ENCODE measurements around the gene LY6G6D. TPM values are rescaled to one million over a fixed set of nuclear protein-coding genes. Genes with fewer than 3 reads are reported as not detected.
A peak's percentile ranks its signal among the peaks of the same experiment; 100 is the strongest.

LY6G6D gene
- total RNA-seq = not detected

- no peak within 1 kb of the TSS for H3K4me3 ChIP-seq (ENCODE audit: low read length in 3 of 3)
- peaks cover 0 to 5% (median 0%) of the 10 kb centered on the region in 3 donors for H3K4me1 ChIP-seq (ENCODE audit: control insufficient read depth in 3 of 3, insufficient read depth in 3 of 3, low read length in 3 of 3)
- peaks cover 0 to 5% (median 0%) of the 10 kb centered on the region in 3 donors for H3K27me3 ChIP-seq (ENCODE audit: control insufficient read depth in 3 of 3, insufficient read depth in 3 of 3, low read length in 3 of 3)
- no peak within 1 kb of the TSS for H3K9ac ChIP-seq (ENCODE audit: low read depth in 1 of 3, low read length in 3 of 3)
- H3K36me3 ChIP-seq (ENCODE audit: control insufficient read depth in 3 of 3, insufficient read depth in 3 of 3, low read length in 3 of 3) = no peaks in the 10 kb centered on the region
- H3K9me3 ChIP-seq (ENCODE audit: control insufficient read depth in 3 of 3, low read length in 3 of 3) = no peaks in the 10 kb centered on the region
- no peak within 1 kb of the TSS for H3K27ac ChIP-seq (ENCODE audit: low read depth, low read length)
Measured at GRCh38 chr6:31715022-31715958, at the start of gene LY6G6D. Gene LY6G6D (plus strand): TSS chr6:31715348. CDS start chr6:31715356, 8 bp downstream.

GRCh38 chr6:31665501-31666336 is 49.4 kb upstream of the LY6G6D start, which contains the start of gene CSNK2B:
Gene CSNK2B (plus strand): TSS chr6:31666080. CDS start chr6:31666832, 752 bp downstream.
- Histone ChIP-seq H3K9ac (ENCODE audit: low read depth in 1 of 3, low read length in 3 of 3) (peak within 1 kb of the TSS; percentile 97 to 98 (median 98)), H3K27ac (ENCODE audit: low read depth, low read length) (peak within 1 kb of the TSS; percentile 95), H3K27me3 (ENCODE audit: control insufficient read depth in 3 of 3, insufficient read depth in 3 of 3, low read length in 3 of 3) (no peaks in the 10 kb centered on the region), H3K9me3 (ENCODE audit: control insufficient read depth in 3 of 3, low read length in 3 of 3) (no peaks in the 10 kb centered on the region), H3K36me3 (ENCODE audit: control insufficient read depth in 3 of 3, insufficient read depth in 3 of 3, low read length in 3 of 3) (peaks cover 45 to 56% (median 50%) of the 10 kb centered on the region in 3 donors), H3K4me3 (ENCODE audit: low read length in 3 of 3) (peak within 1 kb of the TSS; percentile 94 to 98 (median 97)), H3K4me1 (ENCODE audit: control insufficient read depth in 3 of 3, insufficient read depth in 3 of 3, low read length in 3 of 3) (peaks cover 32 to 60% (median 43%) of the 10 kb centered on the region in 3 donors)

GRCh38 chr6:31666337-31666965 is 48.7 kb upstream of the LY6G6D start:
- Histone ChIP-seq H3K4me1 (ENCODE audit: control insufficient read depth in 3 of 3, insufficient read depth in 3 of 3, low read length in 3 of 3) (peaks cover 28 to 54% (median 39%) of the 10 kb centered on the region in 3 donors), H3K9ac (ENCODE audit: low read depth in 1 of 3, low read length in 3 of 3) (peak overlapping the region; percentile 92 to 98 (median 96)), H3K9me3 (ENCODE audit: control insufficient read depth in 3 of 3, low read length in 3 of 3) (no peaks in the 10 kb centered on the region), H3K36me3 (ENCODE audit: control insufficient read depth in 3 of 3, insufficient read depth in 3 of 3, low read length in 3 of 3) (peaks cover 52 to 63% (median 57%) of the 10 kb centered on the region in 3 donors), H3K27ac (ENCODE audit: low read depth, low read length) (peak overlapping the region; percentile 95), H3K4me3 (ENCODE audit: low read length in 3 of 3) (peak overlapping the region; percentile 94 to 98 (median 95)), H3K27me3 (ENCODE audit: control insufficient read depth in 3 of 3, insufficient read depth in 3 of 3, low read length in 3 of 3) (no peaks in the 10 kb centered on the region)

DNA sequence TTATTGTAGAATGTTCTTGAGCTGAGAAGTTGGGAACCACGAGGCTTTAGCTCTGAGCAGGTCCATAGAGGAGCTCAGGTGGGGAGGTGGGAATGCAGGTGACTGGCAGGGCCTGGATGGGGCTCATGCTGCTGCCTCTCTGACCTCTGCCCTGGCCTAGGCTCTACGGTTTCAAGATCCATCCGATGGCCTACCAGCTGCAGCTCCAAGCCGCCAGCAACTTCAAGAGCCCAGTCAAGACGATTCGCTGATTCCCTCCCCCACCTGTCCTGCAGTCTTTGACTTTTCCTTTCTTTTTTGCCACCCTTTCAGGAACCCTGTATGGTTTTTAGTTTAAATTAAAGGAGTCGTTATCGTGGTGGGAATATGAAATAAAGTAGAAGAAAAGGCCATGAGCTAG is 45.5 kb upstream of the LY6G6D start, which contains the start of gene LY6G5B:
LY6G5B (plus strand) TSS at position 301 of the 400 bp plus-strand sequence. CDS start 975 bp downstream, outside the sequence.
- no peak within 1 kb of the TSS for H3K4me3 ChIP-seq (ENCODE audit: low read length in 3 of 3)
- no peaks in the 10 kb centered on the region for H3K9me3 ChIP-seq (ENCODE audit: control insufficient read depth in 3 of 3, low read length in 3 of 3)
- peaks cover 57 to 69% (median 59%) of the 10 kb centered on the region in 3 donors for H3K36me3 ChIP-seq (ENCODE audit: control insufficient read depth in 3 of 3, insufficient read depth in 3 of 3, low read length in 3 of 3)
- no peaks in the 10 kb centered on the region for H3K27me3 ChIP-seq (ENCODE audit: control insufficient read depth in 3 of 3, insufficient read depth in 3 of 3, low read length in 3 of 3)
- H3K4me1 ChIP-seq (ENCODE audit: control insufficient read depth in 3 of 3, insufficient read depth in 3 of 3, low read length in 3 of 3) = peaks cover 10 to 32% (median 13%) of the 10 kb centered on the region in 3 donors
- H3K27ac ChIP-seq (ENCODE audit: low read depth, low read length) = no peak within 1 kb of the TSS
- no peak within 1 kb of the TSS for H3K9ac ChIP-seq (ENCODE audit: low read depth in 1 of 3, low read length in 3 of 3)

GRCh38 chr6:31676322-31676903 is 38.7 kb upstream of the LY6G6D start:
- no peaks in the 10 kb centered on the region for H3K27me3 ChIP-seq (ENCODE audit: control insufficient read depth in 3 of 3, insufficient read depth in 3 of 3, low read length in 3 of 3)
- H3K36me3 ChIP-seq (ENCODE audit: control insufficient read depth in 3 of 3, insufficient read depth in 3 of 3, low read length in 3 of 3) = peaks cover 16 to 25% (median 16%) of the 10 kb centered on the region in 3 donors
- no peak overlapping the region for H3K27ac ChIP-seq (ENCODE audit: low read depth, low read length)
- peaks cover 11 to 22% (median 16%) of the 10 kb centered on the region in 3 donors for H3K4me1 ChIP-seq (ENCODE audit: control insufficient read depth in 3 of 3, insufficient read depth in 3 of 3, low read length in 3 of 3)
- H3K9ac ChIP-seq (ENCODE audit: low read depth in 1 of 3, low read length in 3 of 3) = no peak overlapping the region
- no peak overlapping the region for H3K4me3 ChIP-seq (ENCODE audit: low read length in 3 of 3)
- H3K9me3 ChIP-seq (ENCODE audit: control insufficient read depth in 3 of 3, low read length in 3 of 3) = no peaks in the 10 kb centered on the region

GRCh38 chr6:31676904-31677303 is 38.2 kb upstream of the LY6G6D start:
- Histone ChIP-seq H3K27me3 (ENCODE audit: control insufficient read depth in 3 of 3, insufficient read depth in 3 of 3, low read length in 3 of 3) (no peaks in the 10 kb centered on the region), H3K4me3 (ENCODE audit: low read length in 3 of 3) (no peak overlapping the region), H3K9me3 (ENCODE audit: control insufficient read depth in 3 of 3, low read length in 3 of 3) (no peaks in the 10 kb centered on the region), H3K4me1 (ENCODE audit: control insufficient read depth in 3 of 3, insufficient read depth in 3 of 3, low read length in 3 of 3) (peaks cover 15 to 25% (median 18%) of the 10 kb centered on the region in 3 donors), H3K27ac (ENCODE audit: low read depth, low read length) (no peak overlapping the region), H3K36me3 (ENCODE audit: control insufficient read depth in 3 of 3, insufficient read depth in 3 of 3, low read length in 3 of 3) (peaks cover 11 to 20% (median 11%) of the 10 kb centered on the region in 3 donors), H3K9ac (ENCODE audit: low read depth in 1 of 3, low read length in 3 of 3) (no peak overlapping the region)

DNA sequence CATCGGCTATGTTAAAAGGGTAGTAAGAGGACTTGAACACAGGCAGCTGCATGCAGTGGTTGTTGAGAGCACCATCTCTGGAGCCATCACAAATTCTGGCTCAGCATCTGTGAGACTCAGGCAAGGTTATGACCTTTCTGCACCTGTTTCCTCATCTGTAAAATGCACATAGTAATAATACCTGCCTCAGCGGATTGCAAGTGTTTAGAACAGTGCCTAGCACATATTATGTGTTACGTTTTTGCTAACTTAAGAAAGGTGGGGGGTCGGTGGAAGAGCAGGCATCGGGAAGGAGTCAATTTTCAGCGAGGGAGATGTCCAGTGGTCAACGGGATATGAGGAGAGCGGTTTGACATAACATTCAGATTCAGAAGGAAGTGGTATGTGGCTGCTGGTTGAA is 37.2 kb upstream of the LY6G6D start:
- no peaks in the 10 kb centered on the region for H3K9me3 ChIP-seq (ENCODE audit: control insufficient read depth in 3 of 3, low read length in 3 of 3)

DNA sequence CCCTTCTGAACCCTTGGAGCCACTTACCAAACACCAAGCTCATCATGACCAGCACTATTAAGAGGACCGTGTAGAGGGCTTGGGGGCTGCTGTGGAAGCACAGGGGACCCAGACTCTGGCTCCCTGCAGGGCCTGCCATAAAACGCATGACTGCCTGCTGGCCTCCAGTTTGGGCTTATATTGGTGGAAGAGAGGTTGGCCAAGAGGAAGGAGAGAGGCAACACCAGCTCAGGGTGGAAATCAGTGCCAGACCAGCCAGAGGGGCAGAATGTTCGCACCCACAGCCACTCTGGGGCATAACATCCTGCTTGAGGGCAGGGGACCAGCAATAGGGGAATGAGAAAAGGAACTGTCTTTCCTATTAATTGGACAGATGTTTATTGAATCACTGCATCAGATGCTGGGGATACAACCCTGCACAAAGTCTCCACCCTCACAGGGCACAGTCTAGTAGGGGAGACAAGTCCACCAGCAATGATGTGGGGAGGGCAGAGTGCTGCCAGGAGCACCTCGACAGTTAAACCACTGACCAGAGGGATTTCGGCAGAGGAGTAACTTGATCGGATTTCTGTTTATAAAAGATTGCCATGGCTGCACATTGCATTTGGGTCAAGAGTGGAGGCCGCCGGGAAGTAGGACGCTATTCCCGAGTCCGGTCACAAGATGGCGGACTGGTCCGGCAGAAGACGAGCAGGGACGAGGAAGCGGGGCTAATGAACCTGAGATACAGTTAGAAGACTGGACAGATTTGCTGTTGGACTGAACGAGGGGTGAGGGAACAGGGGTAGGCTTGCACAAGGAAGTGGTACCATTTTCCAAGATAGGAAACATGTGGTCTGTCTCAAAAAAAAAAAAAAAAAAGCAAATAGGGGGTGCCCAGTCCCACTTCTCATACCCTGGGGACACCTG is 34.7 kb upstream of the LY6G6D start, which contains the start of gene LY6G5C:
LY6G5C (minus strand) TSS at position 842 of the 909 bp plus-strand sequence; CDS start at position 148, 694 bp downstream.
- no peaks in the 10 kb centered on the region for H3K9me3 ChIP-seq (ENCODE audit: control insufficient read depth in 3 of 3, low read length in 3 of 3)
- H3K4me3 ChIP-seq (ENCODE audit: low read length in 3 of 3) = peak within 1 kb of the TSS; percentile 74 to 81 (median 81)
- H3K27me3 ChIP-seq (ENCODE audit: control insufficient read depth in 3 of 3, insufficient read depth in 3 of 3, low read length in 3 of 3) = no peaks in the 10 kb centered on the region
- H3K36me3 ChIP-seq (ENCODE audit: control insufficient read depth in 3 of 3, insufficient read depth in 3 of 3, low read length in 3 of 3) = peaks cover 1 to 6% (median 4%) of the 10 kb centered on the region in 3 donors
- peaks cover 15 to 25% (median 18%) of the 10 kb centered on the region in 3 donors for H3K4me1 ChIP-seq (ENCODE audit: control insufficient read depth in 3 of 3, insufficient read depth in 3 of 3, low read length in 3 of 3)
- H3K27ac ChIP-seq (ENCODE audit: low read depth, low read length) = peak within 1 kb of the TSS; percentile 59
- H3K9ac ChIP-seq (ENCODE audit: low read depth in 1 of 3, low read length in 3 of 3) = peak within 1 kb of the TSS; percentile 74 to 80 (median 78)

More for the DNA sequence above, 37.2 kb upstream of the LY6G6D start:
- no peak overlapping the region for H3K27ac ChIP-seq (ENCODE audit: low read depth, low read length)
- H3K27me3 ChIP-seq (ENCODE audit: control insufficient read depth in 3 of 3, insufficient read depth in 3 of 3, low read length in 3 of 3) = no peaks in the 10 kb centered on the region
- no peak overlapping the region for H3K9ac ChIP-seq (ENCODE audit: low read depth in 1 of 3, low read length in 3 of 3)
- no peak overlapping the region for H3K4me3 ChIP-seq (ENCODE audit: low read length in 3 of 3)
- peaks cover 15 to 25% (median 18%) of the 10 kb centered on the region in 3 donors for H3K4me1 ChIP-seq (ENCODE audit: control insufficient read depth in 3 of 3, insufficient read depth in 3 of 3, low read length in 3 of 3)
- peaks cover 4 to 12% (median 7%) of the 10 kb centered on the region in 3 donors for H3K36me3 ChIP-seq (ENCODE audit: control insufficient read depth in 3 of 3, insufficient read depth in 3 of 3, low read length in 3 of 3)
